ENCODE results near the gene GAB2. TPM values are rescaled to one million over a fixed set of nuclear protein-coding genes. Genes with fewer than 3 reads are reported as not detected.

Gene GAB2
- total and polyA plus RNA-seq, 2 of the 4 experiments (the other 2 are of a cell fraction): 3.3 to 5.9 TPM

DNA sequence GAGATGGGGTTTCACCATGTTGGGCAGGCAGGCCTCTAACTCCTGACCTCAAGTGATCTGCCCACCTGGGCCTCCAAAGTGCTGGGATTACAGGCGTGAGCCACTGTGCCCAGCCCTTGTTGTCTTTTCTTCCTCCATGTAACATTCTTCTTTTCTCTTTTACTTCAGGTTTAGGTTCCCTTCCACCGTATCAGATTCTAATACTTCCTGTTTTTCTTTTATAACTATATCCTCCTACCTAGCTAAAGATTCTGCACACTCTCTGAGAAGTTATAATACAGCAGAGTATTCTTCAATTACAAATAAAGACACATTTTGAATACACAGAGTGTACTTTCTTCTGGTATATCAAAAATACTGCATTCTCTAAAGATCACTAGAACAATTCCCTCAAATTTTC lies 33.2 kb upstream of the GAB2 start:
- H3K4me1 ChIP-seq (ENCODE audit: control insufficient read depth, insufficient read depth, low read length): no peaks in the 10 kb centered on the region; the same call in 1 of the 2 replicates
- ChIA-PET POLR2A (ENCODE audit: unreplicated experiment) (no interaction called here), CTCF (no interaction called here)
- intact Hi-C loops (cut with micrococcal nuclease) (no loop called here), dilution Hi-C loops (cut with HindIII; ENCODE audit: low sequenced_read_pairs, unreplicated experiment) (no loop called here), in situ Hi-C loops (cut with MboI; ENCODE audit: low sequenced_read_pairs) (no loop called here)
- BruUV-seq (replicated peaks): no TSS peak
- no peak overlapping the region for H3K27ac ChIP-seq (ENCODE audit: insufficient read depth, low read length)
- H3K4me3 ChIP-seq (ENCODE audit: insufficient read depth, low read depth, low read length): no peak overlapping the region
- H3K9me1 ChIP-seq (ENCODE audit: insufficient read depth, low read length): no peaks in the 10 kb centered on the region
- H4K8ac ChIP-seq (ENCODE audit: low read depth in 2 of 2, low read length in 2 of 2): no peak overlapping the region
- no peak for TF ChIP-seq SMC3 (IDR thresholded peaks at IDR 0.05; ENCODE audit: low read depth, low read length)
- TF ChIP-seq CHD1 (IDR thresholded peaks at IDR 0.05; ENCODE audit: low read depth, low read length): no peak
- no peak for TF ChIP-seq CEBPB (IDR thresholded peaks at IDR 0.05; ENCODE audit: low read depth, low read length)
- TF ChIP-seq RAD21 (IDR thresholded peaks at IDR 0.05; ENCODE audit: low read length): no peak
- TF ChIP-seq NFE2L2 (IDR thresholded peaks at IDR 0.05; ENCODE audit: low read depth, low read length): no peak
- TF ChIP-seq POLR2A (IDR thresholded peaks at IDR 0.05; ENCODE audit: low read depth, low read length): no peak
- no peak for TF ChIP-seq RFX5 (IDR thresholded peaks at IDR 0.05; ENCODE audit: low read depth, low read length)
- no peak for TF ChIP-seq BHLHE40 (IDR thresholded peaks at IDR 0.05; ENCODE audit: low read depth, low read length)
- TF ChIP-seq MAZ (IDR thresholded peaks at IDR 0.05; ENCODE audit: borderline replicate concordance, low read depth, low read length): no peak
- no peak for TF ChIP-seq FOS (IDR thresholded peaks at IDR 0.05; ENCODE audit: low read depth, low read length)
- TF ChIP-seq MXI1 (IDR thresholded peaks at IDR 0.05; ENCODE audit: borderline replicate concordance, low read depth, low read length): no peak
- TF ChIP-seq MAFK (IDR thresholded peaks at IDR 0.05; ENCODE audit: low read depth, low read length): no peak
- TF ChIP-seq, protein P1, sequence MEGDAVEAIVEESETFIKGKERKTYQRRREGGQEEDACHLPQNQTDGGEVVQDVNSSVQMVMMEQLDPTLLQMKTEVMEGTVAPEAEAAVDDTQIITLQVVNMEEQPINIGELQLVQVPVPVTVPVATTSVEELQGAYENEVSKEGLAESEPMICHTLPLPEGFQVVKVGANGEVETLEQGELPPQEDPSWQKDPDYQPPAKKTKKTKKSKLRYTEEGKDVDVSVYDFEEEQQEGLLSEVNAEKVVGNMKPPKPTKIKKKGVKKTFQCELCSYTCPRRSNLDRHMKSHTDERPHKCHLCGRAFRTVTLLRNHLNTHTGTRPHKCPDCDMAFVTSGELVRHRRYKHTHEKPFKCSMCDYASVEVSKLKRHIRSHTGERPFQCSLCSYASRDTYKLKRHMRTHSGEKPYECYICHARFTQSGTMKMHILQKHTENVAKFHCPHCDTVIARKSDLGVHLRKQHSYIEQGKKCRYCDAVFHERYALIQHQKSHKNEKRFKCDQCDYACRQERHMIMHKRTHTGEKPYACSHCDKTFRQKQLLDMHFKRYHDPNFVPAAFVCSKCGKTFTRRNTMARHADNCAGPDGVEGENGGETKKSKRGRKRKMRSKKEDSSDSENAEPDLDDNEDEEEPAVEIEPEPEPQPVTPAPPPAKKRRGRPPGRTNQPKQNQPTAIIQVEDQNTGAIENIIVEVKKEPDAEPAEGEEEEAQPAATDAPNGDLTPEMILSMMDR (conservative IDR thresholded peaks at IDR 0.05; ENCODE audit: low read depth, low read length): no peak
- TF ChIP-seq, protein P2, sequence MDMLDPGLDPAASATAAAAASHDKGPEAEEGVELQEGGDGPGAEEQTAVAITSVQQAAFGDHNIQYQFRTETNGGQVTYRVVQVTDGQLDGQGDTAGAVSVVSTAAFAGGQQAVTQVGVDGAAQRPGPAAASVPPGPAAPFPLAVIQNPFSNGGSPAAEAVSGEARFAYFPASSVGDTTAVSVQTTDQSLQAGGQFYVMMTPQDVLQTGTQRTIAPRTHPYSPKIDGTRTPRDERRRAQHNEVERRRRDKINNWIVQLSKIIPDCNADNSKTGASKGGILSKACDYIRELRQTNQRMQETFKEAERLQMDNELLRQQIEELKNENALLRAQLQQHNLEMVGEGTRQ (IDR thresholded peaks at IDR 0.05; ENCODE audit: low read depth, low read length): no peak
- no peak for TF ChIP-seq RCOR1 (IDR thresholded peaks at IDR 0.05; ENCODE audit: insufficient replicate concordance, low read length)
- H2AK9ac ChIP-seq (replicated peaks; ENCODE audit: low read depth, low read length, poor library complexity): no peak overlapping the region
- no peaks in the 10 kb centered on the region for H4K20me1 ChIP-seq (ENCODE audit: insufficient read depth, low read length)
- no peak for ATAC-seq (ENCODE audit: low read depth)
- no peaks in the 10 kb centered on the region for H3K36me3 ChIP-seq (ENCODE audit: control insufficient read depth, insufficient read depth, low read length)
- no peak overlapping the region for H3K56ac ChIP-seq (ENCODE audit: extremely low read depth, insufficient read depth, low read length)
- H2BK5ac ChIP-seq (ENCODE audit: low read depth, low read length, poor library complexity, severe bottlenecking): no peak overlapping the region
- no peaks in the 10 kb centered on the region for H3K27me3 ChIP-seq (ENCODE audit: control insufficient read depth, insufficient read depth, low read length)
- H2AFZ ChIP-seq (replicated peaks; ENCODE audit: low read length, poor library complexity): no peak overlapping the region
- H3K9ac ChIP-seq (ENCODE audit: low read depth, low read length): no peak overlapping the region
- H4K91ac ChIP-seq (ENCODE audit: insufficient read depth, low read depth, low read length): no peak overlapping the region
- no peaks in the 10 kb centered on the region for H3K79me1 ChIP-seq (ENCODE audit: low read depth in 1 of 2, low read length in 2 of 2)
- no peak overlapping the region for H2BK20ac ChIP-seq (ENCODE audit: low read depth, low read length)
- H2BK120ac ChIP-seq (ENCODE audit: low read depth, low read length): no peak overlapping the region
- H2AK5ac ChIP-seq (ENCODE audit: low read depth, low read length): no peak overlapping the region
- H3K4me2 ChIP-seq (ENCODE audit: low read depth, low read length): no peak overlapping the region
- H3K4ac ChIP-seq (ENCODE audit: low read depth, low read length): no peak overlapping the region
- H3K23ac ChIP-seq (ENCODE audit: low read depth, low read length): no peak overlapping the region
- H3K18ac ChIP-seq (ENCODE audit: low read depth, low read length): no peak overlapping the region
- H4K5ac ChIP-seq (ENCODE audit: low read depth, low read length): no peak overlapping the region
- WGBS, 2 experiments (ENCODE audit: extremely low coverage in 2 of 2, insufficient read length in 1 of 2): 80% methylated on average over 1 of the region's 2 CpGs; no CpG with 5 or more reads in 1 of the 2 experiments
- H2BK15ac ChIP-seq (ENCODE audit: low read depth, low read length): no peak overlapping the region
- H3K9me3 ChIP-seq (ENCODE audit: control insufficient read depth, insufficient read depth, low read length): no peaks in the 10 kb centered on the region
- no peak overlapping the region for H3K14ac ChIP-seq (replicated peaks; ENCODE audit: low read depth, low read length)
- DNase-seq: no peak

Measured in IMR-90 (cell line).